ENCODE data around the gene KDM7A.
A peak's percentile ranks its signal among the peaks of the same experiment; 100 is the strongest.
"Not testable (repeated sequence)": the region's sequence is repeated elsewhere in the genome, so short reads cannot be mapped to it uniquely, and the experiment has no call there.

Gene KDM7A

DNA sequence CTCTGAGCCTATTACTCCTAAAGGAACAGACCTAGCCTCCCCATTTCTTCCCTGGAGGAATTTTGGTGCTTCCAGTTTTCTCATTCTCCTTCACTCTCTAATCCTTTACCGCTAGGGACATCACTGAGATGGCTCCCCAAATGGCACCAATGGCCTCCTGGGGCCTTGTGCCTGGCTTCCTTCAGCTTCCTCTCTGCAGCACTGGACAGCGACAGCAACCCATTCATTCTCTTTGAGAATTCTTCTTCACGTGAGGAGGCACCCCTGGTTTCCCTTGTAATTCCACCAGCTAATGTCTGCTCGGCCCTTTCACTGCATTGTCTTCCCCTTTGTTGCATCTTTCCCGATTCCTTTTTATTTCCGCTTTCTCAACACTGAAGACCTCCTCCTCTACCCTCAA, 24.6 kb upstream of the KDM7A start:
- DNase-seq, result no peak

DNA sequence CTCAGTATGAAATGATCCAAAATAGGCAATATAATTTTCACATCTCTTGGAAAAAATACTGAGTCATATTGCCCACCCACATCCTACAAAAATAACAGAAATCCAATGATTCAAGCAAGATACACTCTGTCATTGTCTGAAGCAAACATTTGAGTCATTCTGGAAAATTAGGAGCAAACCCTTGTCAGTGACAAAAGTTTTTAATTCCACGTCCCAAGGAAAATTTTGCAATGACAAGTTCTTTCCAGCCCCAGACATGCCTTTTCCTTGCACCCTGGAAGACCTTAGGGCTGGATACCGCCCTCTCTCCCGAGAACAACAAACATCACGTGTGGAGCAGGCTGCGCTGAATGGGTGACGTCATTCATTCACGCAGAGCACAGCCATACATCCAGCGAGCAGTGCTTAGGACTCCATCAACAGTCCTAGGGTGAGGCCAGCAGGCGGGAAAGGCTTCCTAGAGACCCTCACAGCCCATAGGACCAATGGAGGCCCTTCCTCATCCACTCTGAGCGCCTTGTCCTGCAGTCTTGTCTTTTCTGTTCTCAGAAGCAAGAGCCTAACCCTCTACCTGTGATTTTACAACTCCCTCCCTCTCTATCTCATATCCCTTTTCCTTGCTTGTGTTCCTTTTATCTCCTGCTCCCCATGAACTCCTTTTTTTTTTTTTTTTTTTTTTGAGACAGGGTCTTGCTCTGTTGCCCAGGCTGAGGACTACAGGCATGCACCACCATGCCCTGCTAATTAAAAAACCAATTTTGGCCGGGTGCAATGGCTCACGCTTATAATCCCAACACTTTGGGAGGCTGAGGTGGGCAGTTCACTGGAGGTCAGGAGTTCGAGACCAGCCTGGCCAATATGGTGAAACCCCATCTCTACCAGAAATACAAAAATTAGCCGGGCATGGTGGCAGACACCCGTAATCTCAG, 23.5 kb upstream of the KDM7A start:
- peak; percentile 29 for DNase-seq

DNA sequence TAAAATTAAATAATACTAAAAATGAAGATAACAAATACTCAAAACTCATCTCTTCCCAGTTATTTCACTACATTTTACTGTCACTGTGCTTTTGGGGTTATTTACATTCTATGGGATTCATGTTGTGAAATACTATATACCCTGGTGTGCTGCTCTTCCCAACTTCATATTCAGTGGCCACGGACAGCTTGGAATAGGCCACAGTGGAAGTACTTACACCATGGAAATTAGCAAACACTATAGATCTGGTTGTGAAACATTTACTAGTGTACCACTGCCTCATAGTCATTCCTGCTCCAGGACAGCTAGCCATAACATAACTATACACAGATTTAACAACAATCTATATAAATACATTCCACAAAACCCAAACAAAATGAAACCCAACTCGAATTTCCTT, 21.2 kb upstream of the KDM7A start:
- no peak for DNase-seq

DNA sequence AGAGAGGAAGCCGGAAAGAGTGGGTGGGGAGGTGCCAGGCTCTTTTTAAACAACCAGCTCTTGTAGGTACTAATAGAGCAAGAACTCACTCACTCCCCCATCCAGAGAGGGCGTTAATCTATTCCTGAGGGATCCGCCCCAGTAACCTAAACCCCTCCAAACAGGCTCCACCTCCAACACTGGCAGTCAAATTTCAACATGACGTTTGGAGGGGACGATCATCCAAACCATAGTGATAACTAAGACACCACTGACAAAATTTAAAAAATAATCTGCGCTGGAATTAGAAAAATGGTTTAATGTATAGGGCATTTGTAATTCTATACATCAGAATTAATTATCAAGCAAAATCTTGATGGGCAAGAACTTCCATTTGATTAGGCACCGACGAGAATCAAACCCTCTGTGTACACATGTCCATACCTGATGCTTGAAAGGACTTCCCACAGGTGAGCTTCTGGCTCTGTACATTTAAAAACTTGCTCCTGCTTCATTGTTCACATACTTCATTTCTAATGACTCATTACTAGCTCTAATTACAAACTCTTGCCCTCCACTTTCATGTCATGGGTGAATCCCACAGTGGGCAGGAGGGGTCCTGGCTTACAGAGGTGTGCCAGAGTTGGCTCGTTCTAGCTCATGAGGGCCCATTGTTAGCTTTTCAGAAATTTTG, 20.6 kb upstream of the KDM7A start:
- DNase-seq, result no peak

DNA sequence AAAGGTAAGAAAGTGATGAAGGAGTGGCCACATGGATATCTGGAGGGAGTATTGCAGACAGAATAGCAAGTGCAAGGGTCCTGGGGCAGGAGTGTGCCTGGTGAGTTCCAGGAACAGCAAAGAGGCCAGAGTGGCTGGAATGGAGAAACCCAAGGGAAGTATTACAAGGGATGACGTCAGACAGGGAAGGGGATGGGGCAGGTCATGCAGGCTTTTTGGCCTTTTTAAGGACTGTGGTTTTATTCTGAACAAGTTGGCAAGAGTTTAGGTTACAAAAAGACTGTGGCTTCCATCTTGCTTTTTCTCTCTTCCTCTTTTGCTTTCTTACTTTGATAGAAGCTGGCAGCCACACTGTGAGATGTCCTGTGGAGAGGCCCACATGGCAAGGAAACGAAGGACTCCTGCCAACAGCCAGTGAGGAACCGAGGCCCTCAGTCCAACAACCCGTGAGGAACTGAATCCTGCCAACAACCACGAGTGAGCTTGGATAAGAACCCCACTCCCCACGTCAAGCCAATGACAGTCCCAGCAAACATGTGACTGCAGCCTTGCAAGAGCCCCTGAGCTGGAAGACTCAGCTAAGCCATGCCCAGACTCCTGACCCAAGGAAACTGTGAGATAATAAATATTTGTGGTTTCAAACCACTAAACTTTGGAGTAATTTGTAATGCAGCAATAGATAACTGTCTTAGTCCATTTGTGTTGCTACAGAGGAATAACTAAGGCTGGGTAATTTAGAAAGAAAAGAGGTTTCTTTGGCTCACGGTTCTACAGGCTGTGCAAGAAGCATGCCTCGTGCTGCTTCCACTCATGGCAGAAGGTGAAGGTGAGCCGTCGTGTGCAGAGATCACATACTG, 19.8 kb upstream of the KDM7A start:
- DNase-seq, result no peak

DNA sequence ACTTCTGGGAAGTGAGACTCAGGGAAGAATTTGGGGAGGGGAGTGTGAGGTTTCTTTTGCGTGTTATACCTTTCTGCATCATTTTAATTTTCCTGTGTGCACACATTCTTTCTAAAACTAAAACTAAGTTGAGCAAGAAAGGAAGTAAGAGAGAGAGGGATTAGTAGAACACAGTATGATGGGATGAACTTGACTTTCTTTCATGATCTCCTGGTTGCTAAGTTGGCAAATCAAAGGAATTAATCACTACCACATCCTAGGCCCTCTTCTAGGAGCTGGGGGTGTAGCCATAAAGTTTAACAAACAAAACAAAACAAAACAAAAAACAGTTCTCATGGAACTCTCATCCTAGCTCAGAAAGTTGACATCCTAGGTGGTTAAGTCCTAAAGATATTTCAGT, 19.1 kb upstream of the KDM7A start:
- DNase-seq, result no peak

DNA sequence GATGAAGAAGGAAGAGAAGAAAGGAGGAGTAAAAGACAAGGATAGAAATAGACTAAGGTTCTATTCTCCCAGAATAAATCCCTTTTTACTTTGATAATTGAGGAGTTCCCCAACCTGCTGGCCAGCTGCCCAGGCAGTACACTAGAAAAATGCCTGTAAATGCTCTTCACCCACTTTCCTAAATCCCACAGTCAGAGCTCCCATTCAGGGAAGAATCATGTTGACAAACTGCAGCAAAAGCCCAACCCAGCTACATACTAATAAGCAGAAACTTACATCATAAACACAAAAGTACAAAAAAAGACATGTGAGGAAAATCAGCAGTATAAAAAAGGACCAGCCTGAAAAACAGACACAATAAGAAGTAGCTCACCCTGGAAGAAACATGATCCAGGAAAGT, 15.8 kb upstream of the KDM7A start:
- DNase-seq, result no peak

DNA sequence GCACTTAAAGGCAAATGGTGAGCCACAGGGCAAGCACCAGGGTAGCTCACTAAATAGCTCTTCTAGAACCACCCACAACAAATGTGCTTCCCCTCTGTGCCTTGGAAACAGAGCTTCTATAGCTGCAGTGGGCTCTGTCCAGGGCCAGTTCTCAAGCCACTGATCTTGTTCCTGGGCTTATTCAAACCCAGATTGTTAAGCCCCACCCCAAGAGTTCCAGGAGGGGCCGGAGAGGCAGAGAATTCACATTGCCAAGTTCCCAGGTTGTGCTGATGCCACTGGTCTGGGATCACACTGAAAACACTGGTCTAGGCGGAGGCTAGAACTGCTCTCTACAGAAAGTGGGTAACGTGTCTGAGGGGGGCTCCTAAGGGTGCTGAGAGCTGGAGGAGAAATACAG, 15.4 kb upstream of the KDM7A start:
- no peak for DNase-seq

DNA sequence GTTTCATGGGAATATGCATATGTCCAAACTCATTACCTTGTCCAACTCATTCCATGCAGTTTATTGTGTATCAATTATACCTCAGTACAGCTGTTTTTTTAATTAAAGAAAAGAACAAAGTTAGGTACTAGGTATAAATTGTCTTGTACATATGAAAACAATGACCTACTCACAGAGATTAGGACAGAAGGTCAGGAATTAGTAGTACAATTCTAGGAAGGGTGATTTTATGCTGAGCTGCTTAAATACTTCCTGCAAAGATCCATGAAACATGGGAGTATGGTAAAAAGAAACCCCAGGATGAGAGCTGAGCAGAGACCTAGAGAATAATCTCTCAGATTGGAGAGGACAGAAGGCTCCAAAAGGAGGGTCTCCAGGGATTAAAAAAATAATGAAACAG, 13.8 kb upstream of the KDM7A start:
- no peak for DNase-seq

DNA sequence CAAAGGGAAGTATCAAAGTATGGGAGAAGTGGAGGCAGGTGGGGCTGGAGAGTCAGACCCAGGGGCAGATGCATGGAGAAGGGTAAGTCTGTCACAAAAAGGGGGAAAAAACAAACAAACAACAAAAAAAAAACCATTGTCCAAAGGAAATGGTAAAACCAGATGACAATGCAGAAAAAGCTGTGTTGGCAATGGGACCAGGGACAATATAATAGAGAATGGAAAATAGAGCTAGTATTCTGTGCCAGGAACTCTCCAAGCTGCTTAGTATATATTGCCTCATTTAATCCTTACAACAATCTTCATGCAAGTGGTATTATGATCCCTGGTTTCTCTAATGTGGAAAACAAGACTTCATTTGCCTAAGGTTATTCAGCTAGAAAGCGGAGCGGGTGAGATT, 13.1 kb upstream of the KDM7A start:
- no peak for DNase-seq

DNA sequence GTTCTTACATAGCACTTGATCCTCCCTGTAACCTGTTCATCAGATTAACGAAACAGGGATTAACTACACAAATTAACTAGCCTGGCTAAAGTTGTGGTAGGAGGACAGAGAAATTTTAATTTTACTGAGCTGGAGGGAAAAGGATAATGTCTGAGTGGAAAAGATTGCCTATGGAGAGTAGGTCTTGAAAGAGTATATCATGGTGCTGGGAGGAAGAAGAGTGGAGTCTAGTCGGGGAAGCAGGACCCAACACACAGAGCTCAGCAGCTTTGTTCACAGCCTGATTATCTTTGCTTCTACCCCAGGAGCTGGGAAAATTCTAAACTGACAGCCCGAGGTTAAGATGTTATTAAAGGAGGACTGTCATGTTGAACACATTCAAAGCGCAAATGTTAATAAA, 6.1 kb upstream of the KDM7A start:
- DNase-seq, result no peak

DNA sequence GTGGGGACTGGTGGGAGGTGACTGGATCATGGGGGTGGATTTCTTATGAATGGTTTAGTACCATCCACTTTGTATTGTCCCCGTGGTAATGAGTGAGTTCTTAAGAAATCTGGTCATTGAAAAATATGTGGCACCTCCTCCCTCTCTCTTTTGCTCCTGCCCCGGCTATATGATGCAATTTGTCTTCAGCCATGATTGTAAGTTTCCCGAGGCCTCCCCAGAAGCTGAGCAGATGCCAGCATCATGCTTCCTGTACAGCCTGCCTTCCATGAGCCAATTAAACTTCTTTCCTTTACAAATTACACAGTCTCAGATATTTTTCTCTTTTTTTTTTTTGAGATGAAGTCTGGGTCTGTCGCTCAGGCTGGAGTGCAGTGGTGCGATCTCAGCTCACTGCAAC, 2.6 kb upstream of the KDM7A start:
- no peak for DNase-seq

DNA sequence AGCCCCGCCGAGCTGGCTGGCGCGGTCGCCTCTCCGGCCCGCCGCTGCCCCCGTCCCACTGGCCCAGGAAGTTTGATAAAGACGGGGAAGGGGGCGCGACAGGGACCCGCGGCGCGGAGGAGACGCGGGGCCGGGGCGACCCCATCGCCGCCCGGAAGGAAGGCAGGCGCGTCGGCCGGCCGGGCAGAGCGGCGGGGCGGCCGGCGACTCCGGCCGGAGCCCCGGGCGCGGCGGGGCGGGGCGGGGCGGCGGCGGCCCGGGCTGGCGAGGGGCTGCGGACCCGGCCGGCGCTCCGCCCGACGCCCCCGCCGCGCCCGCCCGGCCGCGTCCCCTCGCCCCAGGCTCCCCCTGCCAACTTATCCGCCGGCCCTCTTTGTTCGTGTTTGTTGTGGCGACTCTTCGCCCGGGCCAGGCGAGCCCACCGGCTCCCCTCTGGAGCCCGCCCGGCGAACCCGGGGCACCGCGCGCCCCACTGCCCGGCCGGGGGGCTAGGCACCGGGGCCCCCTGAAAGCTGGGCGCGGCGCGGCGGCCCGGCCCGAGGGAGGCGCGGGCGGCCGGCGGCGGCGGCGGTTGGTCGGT, 571 bp downstream of the KDM7A start:
- no peak for DNase-seq

DNA sequence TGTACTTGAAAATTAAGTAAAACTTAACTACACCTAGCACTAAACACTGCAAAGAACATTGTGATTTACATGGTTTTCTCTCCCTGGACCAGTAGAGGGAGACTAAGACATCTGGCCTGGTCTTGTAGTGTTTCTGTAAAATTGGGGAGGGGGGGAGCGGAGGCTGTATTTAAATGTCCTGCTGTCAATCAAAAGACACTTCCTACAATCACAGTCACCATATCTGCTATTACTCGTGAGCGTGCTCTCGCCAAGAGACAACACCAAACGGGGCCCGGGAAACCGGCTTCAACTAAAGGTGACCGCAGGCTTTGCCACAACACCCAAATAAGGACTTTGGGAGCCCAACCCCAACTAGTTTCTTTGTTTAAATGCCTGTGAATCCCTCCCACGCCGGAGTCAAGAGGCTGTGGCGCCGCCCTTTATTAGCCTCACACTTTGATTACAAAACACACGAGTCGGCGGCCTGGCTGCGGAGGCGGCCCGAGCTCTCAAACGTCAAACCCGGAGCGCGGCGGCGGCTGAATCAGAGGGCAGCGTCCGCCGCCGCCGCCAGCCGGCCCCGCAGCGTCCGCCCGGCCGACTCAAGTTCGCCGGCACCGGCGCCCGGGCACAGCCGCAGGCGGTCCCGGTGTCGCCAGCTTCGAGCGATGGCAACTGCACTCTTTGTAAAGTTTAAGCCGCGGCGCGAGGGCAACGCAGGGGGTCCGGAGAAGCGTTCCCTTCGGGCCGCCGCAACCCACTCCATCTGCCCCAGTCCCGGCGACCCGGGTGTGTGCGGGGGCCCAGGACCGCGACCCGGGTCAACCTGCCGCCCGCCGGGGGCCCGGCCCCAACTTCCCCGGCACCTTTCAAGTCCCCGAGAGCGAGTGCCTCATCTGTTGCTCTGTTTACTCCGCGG, 1.3 kb downstream of the KDM7A start:
- DNase-seq, result peak; percentile 90

DNA sequence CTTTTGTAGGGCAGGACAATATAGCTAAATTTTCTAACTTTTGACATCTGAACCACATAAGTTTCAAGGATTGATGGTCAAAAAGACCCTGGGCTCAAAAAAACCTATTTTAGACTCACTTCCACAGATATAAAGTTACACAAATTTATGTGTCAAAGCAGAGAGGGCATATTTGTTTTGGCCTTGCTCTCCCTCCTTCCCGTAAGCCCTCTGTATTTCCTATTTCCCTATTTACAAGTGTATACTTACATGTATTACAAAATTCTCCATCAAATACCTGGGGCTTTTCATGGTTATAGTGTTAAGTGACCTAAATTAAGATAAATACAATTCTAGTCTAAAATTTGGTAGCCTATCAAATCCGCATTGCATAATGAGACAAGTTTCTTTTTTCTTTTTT, 2.6 kb downstream of the KDM7A start:
- no peak for DNase-seq

DNA sequence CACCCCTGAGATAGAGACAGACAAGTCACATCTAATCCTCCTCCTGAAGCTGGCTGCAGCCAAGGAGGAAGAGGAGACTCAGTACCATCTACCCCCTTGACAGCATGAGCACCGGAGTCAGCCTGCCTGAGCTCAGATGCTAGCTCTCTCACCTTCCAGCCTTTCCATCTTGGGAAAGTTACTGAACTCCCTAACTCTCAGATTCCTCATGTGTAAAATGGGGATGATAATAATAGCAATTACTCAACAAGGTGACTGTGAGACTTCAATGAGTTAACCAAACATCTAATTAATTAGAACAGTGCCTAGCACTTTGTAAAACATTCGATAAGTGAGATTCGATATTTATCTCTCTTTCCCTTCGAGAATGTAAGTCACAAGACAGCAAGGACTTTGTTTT, 6.4 kb downstream of the KDM7A start:
- no peak for DNase-seq

DNA sequence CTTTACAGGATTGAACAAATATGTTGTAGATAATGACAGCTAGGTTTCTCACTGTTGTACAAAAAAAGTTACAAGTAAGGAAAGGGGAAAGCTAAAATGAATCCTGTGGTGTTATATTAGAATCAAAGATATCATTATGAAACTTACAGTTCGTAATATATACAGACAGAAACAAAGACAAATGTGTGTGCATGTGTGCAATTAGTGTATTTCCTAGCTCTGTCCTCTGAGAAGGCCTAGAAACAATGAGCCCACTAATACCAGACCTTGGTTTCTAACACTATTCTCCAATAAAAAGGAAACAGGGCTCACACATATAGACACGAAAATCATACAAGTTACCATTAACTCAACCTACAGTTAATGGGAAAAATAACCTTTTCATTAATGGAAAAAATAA, 8.0 kb downstream of the KDM7A start:
- no peak for DNase-seq

DNA sequence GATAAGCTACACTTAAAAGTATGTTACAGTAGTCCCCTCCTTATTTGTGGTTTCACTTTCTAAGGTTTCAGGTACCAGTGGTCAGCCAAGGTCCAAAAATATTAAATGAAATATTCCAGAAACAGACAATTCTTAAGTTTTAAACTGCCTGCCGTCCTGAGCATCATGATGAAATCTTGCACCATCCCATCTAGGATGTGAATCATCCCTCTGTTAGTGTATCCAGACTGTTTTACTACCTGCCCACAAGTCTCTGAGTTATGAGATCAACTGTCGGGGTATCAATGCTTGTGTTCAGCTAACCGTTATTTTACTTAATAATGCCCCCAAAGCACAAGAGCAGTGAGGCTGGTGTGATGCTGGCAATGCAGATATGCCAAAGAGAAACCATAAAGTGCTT, 11.4 kb downstream of the KDM7A start:
- DNase-seq, result no peak

DNA sequence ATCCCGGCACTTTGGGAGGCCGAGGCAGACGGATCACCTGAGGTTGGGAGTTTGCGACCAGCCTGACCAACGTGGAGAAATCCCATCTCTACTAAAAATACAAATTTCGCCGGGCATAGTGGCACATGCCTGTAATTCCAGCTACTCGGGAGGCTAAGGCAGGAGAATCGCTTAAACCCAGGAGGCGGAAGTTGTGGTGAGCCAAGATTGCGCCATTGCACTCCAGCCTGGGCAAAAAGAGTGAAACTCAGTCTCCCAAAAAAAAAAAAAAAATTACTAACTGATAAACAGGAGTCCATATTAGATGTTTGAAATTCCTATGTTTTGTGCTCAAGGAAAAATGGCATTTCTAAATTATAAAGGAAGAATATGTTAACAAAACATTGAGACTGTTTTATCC, 14.7 kb downstream of the KDM7A start:
- DNase-seq, result not testable (repeated sequence)

DNA sequence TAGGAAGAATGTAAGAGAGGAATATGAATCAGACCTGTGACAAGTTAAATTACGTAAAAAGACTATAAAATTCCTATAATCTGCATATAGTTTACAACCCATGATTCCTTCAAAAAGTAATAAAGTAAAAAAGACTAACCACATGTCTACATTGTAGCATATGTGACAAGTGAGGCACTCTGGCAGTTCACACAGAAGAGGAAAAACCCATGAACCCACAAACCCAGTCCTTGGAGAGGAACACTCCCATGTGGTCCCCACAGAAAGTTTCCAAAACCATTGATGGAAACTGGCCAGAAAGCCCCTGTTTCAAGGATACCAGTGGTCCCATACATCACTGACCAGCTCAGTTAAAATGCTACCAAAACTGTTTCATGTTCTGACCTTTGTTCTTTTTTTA, 15.7 kb downstream of the KDM7A start:
- DNase-seq, result no peak

DNA sequence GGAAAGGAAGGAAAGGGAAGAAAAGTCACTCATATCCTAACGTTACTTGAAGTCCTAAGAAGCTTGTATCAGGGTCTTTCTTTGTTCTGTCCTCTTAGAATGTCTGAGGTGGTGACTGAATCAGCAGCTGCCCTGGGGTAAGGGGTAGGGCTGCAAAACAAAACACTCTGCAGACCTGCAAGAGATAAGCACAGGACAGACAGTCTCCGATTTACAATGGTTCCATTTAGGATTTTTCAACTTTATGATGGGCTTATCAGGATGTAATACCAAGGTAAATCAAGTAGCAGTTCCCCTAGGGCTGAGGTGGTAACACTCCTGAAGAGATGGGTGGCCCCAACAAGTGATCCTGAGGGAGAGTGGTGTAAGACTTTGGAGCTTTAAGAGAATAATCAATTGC, 16.5 kb downstream of the KDM7A start:
- no peak for DNase-seq

DNA sequence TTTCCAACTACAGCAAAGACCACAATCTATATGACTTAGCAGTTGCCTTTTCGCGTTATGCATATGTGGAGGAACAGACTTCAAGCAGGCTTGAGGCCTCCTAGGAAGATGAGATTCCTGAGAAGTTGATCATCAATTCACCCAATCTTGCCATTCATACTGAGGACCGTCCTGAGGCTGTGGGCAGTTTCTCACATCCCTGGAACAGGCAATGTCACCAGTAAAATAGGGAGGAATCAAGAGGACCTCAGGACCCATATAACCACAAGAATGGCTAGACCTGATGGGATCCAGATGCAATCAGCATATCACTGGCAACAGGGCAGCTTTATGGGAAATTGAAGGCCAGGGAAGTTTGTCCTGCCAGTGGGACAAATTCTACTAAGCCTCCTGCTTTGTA, 17.3 kb downstream of the KDM7A start:
- DNase-seq, result no peak
